Measurements from ENCODE around the gene C19orf38.

DNA sequence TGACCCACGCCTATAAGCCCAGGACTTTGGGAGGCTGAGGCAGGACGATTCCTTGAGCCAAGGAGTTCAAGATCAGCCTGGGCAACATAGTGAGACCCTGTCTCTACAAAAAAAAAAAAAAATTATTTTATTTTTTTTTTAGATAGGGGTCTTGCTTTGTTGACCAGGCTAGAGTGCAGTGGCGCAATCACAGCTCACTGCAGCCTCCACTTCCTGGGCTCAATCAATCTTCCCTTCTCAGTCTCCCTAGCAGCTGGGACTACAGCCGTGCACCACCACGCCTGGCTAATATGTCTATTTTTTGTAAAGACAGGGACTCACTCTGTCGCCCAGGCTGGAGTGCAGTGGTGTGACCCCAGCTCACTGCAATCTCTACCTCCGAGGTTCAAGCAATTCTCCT lies 4.7 kb downstream of the C19orf38 start:
- TF ChIP-seq, protein P1, sequence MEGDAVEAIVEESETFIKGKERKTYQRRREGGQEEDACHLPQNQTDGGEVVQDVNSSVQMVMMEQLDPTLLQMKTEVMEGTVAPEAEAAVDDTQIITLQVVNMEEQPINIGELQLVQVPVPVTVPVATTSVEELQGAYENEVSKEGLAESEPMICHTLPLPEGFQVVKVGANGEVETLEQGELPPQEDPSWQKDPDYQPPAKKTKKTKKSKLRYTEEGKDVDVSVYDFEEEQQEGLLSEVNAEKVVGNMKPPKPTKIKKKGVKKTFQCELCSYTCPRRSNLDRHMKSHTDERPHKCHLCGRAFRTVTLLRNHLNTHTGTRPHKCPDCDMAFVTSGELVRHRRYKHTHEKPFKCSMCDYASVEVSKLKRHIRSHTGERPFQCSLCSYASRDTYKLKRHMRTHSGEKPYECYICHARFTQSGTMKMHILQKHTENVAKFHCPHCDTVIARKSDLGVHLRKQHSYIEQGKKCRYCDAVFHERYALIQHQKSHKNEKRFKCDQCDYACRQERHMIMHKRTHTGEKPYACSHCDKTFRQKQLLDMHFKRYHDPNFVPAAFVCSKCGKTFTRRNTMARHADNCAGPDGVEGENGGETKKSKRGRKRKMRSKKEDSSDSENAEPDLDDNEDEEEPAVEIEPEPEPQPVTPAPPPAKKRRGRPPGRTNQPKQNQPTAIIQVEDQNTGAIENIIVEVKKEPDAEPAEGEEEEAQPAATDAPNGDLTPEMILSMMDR (IDR thresholded peaks at IDR 0.05; ENCODE audit: insufficient read depth, low read length), result no peak
- TF ChIP-seq POLR2AphosphoS5 (IDR thresholded peaks at IDR 0.05; ENCODE audit: low read depth), result no peak
- TF ChIP-seq, protein P2, sequence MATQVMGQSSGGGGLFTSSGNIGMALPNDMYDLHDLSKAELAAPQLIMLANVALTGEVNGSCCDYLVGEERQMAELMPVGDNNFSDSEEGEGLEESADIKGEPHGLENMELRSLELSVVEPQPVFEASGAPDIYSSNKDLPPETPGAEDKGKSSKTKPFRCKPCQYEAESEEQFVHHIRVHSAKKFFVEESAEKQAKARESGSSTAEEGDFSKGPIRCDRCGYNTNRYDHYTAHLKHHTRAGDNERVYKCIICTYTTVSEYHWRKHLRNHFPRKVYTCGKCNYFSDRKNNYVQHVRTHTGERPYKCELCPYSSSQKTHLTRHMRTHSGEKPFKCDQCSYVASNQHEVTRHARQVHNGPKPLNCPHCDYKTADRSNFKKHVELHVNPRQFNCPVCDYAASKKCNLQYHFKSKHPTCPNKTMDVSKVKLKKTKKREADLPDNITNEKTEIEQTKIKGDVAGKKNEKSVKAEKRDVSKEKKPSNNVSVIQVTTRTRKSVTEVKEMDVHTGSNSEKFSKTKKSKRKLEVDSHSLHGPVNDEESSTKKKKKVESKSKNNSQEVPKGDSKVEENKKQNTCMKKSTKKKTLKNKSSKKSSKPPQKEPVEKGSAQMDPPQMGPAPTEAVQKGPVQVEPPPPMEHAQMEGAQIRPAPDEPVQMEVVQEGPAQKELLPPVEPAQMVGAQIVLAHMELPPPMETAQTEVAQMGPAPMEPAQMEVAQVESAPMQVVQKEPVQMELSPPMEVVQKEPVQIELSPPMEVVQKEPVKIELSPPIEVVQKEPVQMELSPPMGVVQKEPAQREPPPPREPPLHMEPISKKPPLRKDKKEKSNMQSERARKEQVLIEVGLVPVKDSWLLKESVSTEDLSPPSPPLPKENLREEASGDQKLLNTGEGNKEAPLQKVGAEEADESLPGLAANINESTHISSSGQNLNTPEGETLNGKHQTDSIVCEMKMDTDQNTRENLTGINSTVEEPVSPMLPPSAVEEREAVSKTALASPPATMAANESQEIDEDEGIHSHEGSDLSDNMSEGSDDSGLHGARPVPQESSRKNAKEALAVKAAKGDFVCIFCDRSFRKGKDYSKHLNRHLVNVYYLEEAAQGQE (IDR thresholded peaks at IDR 0.05; ENCODE audit: insufficient replicate concordance, low read depth), result no peak
- no peak for TF ChIP-seq GABPA (IDR thresholded peaks at IDR 0.05; ENCODE audit: low read depth)
- TF ChIP-seq SPI1 (IDR thresholded peaks at IDR 0.05; ENCODE audit: borderline replicate concordance, low read depth), result no peak

All from HL-60 (cell line).